ENCODE results near the gene NCOA1.
"Not testable (repeated sequence)": the region's sequence is repeated elsewhere in the genome, so short reads cannot be mapped to it uniquely, and the experiment has no call there.

NCOA1 gene

GRCh38 chr2:24650997-24651642 is 160.1 kb downstream of the NCOA1 start:
- FAIRE-seq: no peak

GRCh38 chr2:24651643-24652003 is 160.6 kb downstream of the NCOA1 start:
- FAIRE-seq: no peak

DNA sequence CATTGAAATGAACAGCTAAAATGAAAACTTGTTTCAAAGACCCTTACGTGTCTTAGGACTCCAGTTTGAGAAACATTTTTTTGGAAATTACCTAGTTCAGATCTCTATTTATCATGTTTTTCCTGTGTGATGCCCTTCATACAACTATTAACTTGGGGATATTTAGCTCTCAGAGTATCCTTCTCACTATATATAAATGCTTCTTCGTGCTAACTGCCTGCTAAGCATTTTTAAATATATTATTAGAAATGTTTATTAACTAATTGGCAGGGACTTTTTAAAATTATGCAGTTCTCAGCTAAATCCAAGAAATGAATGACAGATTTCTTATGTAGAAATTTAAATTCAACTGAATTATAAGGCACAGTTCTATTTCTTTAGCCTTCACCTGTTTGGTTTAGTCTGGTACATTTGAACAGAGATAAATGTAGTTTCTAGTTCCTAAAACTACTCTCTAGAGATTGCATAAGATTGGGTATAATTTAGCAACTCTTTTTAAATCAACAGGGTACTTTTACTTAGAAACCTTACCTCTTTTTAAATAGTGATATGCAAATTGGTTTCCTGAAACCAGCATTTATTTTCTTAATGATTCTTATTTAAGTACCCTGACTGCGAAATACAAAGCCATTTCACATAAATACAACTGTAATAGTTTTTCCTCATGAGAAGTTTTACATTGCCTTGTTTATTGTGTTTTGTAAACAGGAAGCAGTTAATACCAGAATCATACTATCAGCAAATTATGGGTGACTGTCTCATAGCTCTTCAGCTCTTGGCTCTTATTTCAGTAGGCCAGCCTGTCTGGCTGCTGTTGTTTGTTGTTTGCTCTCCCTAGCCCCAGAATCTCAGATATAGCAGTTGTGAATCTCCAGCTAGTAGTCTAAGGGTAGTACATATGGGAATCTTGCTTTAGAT is 161.5 kb downstream of the NCOA1 start:
- FAIRE-seq: no peak

DNA sequence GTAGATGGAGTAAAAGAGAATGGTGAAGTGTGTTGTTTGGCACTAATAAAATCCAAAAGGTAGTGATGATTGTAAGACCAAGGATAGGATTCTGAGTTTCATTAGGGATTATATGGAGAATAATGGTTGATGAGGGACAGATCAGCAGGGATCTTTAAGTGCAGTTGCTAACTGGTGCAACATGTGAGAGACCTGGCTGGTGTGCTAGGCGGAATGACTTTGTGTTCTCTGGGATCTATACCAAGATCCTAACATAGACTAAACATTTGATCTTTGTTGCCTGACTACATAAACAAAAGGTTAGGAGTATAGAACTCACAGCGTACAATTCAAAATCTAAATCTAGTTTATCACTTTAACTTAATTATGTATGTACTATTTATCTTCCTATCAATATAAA is 166.8 kb downstream of the NCOA1 start:
- FAIRE-seq: no peak

- FAIRE-seq: no peak
Observed at GRCh38 chr2:24658531-24659202, 167.6 kb downstream of the NCOA1 start.

DNA sequence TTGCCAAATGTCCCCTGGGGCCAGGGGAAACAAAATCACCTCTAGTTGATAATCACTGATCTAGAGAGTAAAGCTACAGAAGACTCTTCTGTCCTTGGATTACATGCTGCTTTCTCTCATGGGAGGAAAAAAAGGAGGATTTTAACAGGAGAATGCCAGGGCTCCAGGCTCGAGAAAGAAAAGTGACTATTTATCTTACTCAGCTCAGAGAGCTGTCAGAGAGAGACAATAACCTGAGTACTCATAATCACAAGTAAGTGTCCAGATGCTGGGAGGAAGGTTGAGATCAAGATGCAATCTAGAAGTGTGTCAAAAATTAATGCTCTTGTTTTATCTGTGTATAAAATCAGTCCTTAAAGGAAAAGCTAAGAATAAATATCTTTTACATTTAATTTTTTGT is 168.8 kb downstream of the NCOA1 start:
- FAIRE-seq: no peak

- no peak for FAIRE-seq
Observed at GRCh38 chr2:24667542-24667941, 176.5 kb downstream of the NCOA1 start.

- no peak for FAIRE-seq
Observed at GRCh38 chr2:24671230-24671629, 180.2 kb downstream of the NCOA1 start.

DNA sequence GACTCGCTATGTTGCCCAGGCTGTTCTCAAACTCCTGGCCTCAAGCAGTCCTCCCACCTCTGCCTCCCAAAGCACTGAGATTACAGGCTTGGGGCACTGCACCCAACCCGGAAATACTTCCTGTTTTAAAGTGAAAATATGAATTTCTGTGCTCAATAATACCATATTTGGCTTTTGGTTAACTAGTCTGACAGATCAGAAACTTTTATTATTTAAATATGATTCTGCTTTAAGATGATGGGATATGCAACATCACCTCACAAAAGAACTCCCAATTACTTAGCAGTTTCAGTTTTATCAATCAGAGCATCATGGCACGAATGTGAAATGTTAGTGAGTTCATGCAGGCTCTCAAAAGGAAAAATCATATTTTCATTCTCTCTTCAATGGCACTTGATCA is 181.5 kb downstream of the NCOA1 start:
- FAIRE-seq: no peak

GRCh38 chr2:24675338-24675737 is 184.3 kb downstream of the NCOA1 start:
- FAIRE-seq: no peak

- no peak for FAIRE-seq
Observed at GRCh38 chr2:24676493-24676892, 185.4 kb downstream of the NCOA1 start.

- not testable (repeated sequence) for FAIRE-seq
Observed at GRCh38 chr2:24678066-24678465, 187.0 kb downstream of the NCOA1 start.

DNA sequence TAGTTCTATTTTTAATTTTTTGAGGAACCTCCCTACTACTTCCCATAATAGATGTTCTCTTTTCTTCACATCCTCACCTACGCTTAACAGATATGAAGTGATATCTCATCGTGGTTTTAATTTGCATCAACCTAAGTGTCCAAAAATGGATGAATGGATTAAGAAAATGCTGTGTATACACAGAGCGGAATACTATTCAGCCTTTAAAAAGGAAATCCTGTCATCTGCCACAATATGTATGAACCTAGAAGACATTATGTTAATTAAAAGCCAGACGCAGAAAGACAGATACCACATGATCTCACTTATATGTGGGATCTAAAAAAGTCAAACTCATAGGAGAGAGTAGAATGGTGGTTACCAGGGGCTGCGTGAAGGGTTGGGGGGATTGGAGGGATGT is 189.1 kb downstream of the NCOA1 start:
- FAIRE-seq: no peak

GRCh38 chr2:24682304-24682703 is 191.2 kb downstream of the NCOA1 start:
- no peak for FAIRE-seq

- no peak for FAIRE-seq
Observed at GRCh38 chr2:24683408-24683807, 192.4 kb downstream of the NCOA1 start.

DNA sequence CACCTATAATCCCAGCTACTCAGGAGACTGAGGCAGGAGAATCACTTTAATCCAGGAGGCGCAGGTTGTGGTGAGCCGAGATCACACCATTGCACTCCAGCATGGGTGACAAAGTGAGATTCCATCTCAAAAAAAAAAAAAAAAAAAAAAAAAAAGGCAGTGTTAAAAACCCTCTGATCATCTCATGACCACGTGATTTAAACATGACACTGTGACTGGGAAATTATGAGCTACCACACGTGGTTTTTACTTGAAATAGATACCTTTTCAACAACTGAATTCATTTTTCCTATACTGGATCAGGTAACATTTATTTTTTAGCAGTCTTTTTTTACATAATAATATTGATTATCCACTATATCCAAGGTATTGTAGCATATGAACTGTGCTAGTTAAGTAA is 199.5 kb downstream of the NCOA1 start:
- no peak for FAIRE-seq

GRCh38 chr2:24691806-24692205 is 200.8 kb downstream of the NCOA1 start:
- no peak for FAIRE-seq

GRCh38 chr2:24697792-24698191 is 206.7 kb downstream of the NCOA1 start:
- no peak for FAIRE-seq

GRCh38 chr2:24702800-24703199 is 211.7 kb downstream of the NCOA1 start:
- no peak for FAIRE-seq

- no peak for FAIRE-seq
Observed at GRCh38 chr2:24704692-24705091, 213.6 kb downstream of the NCOA1 start.

GRCh38 chr2:24707143-24707542 is 216.1 kb downstream of the NCOA1 start:
- FAIRE-seq: no peak

DNA sequence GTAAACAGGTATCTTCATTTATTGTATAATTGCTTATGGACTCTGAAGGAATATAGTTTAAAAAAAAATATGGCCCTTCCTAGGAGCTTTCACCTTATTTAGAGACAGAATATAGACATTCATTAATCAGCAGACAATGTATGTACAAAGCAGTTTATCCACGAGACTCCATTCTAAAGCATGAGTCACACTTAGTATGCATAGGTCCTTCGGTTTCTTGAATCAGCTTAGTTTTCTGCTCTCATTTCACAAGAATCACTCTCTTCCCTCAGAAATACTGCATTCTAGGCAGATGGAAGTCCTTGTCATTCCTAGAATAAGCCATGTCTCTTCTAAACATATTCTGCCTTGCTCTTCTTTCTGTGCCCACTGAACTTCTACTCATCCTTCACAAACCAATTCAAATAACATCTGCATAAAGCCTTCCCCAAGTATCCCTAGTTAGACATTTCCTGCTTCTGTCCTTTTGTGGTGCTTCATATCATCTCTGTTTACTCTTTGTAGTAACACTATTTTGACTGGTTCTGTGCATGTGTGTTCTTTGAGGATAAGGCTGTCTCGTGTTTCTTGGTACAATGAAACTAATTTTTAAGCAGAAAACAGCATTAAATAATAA is 217.6 kb downstream of the NCOA1 start:
- no peak for FAIRE-seq

GRCh38 chr2:24710806-24711205 is 219.8 kb downstream of the NCOA1 start:
- FAIRE-seq: no peak

Data from A204.1 (cell line).